GM12878 (cell line): ENCODE results near the gene SIM1.

Source experiments
- BCL11A ChIP-seq: IDR thresholded peaks from 2 replicates; pipeline ENCODE4 v1.6.1; 2011; ENCODE audit warnings: low read depth, low read length
- CREB1 ChIP-seq: IDR thresholded peaks from 2 replicates; pipeline ENCODE4 v1.6.1; 2012; ENCODE audit warnings: low read depth, mild to moderate bottlenecking, inconsistent platforms
- EZH2 ChIP-seq: IDR thresholded peaks from 2 replicates; pipeline ENCODE4 v1.6.1; 2012; ENCODE audit warnings: low read depth, mild to moderate bottlenecking, control low read depth, inconsistent platforms, low read length, borderline replicate concordance; ENCODE audit not compliant: control insufficient read depth
- FOXK2 ChIP-seq: fragments of 450-650 bp; IDR thresholded peaks from 2 replicates; pipeline ENCODE4 v1.6.1; 2017; ENCODE audit warnings: mild to moderate bottlenecking, moderate library complexity
- GABPA ChIP-seq: IDR thresholded peaks from 2 replicates; pipeline ENCODE4 v1.6.1; 2014; ENCODE audit warnings: antibody characterized with exemption, low read depth, mild to moderate bottlenecking, inconsistent platforms
- POLR2A ChIP-seq: IDR thresholded peaks from 2 replicates; pipeline ENCODE4 v1.6.1; 2011; ENCODE audit warnings: low read depth, mild to moderate bottlenecking, low read length
- RFX5 ChIP-seq: IDR thresholded peaks from 2 replicates; pipeline ENCODE4 v1.6.1; 2011; ENCODE audit warnings: low read depth, low read length, improper control_type of control experiment
- TAF1 ChIP-seq: IDR thresholded peaks from 2 replicates; pipeline ENCODE4 v1.6.1; 2011; ENCODE audit warnings: mild to moderate bottlenecking, low read depth, low read length, borderline replicate concordance
- TARDBP ChIP-seq: IDR thresholded peaks from 2 replicates; pipeline ENCODE4 v1.6.1; 2016; ENCODE audit warnings: borderline replicate concordance
- YY1 ChIP-seq: IDR thresholded peaks from 2 replicates; pipeline ENCODE4 v1.6.1; 2011; ENCODE audit warnings: low read depth, mild to moderate bottlenecking, low read length
- TF ChIP-seq, protein P1 (sequence below), 3 experiments: IDR thresholded peaks in 2 of 3; conservative IDR thresholded peaks in 1 of 3; 2 replicates each; pipeline ENCODE4 v1.5.1; 2011; ENCODE audit warnings: low read depth in 3 of 3, low read length in 3 of 3, mild to moderate bottlenecking in 3 of 3, control low read depth in 2 of 3, moderate library complexity in 2 of 3, inconsistent platforms in 1 of 3, mixed read lengths in 1 of 3; ENCODE audit not compliant: control insufficient read depth in 2 of 3, insufficient read depth in 1 of 3; ENCODE audit errors: extremely low read depth in 1 of 3
- TF ChIP-seq, protein P2 (sequence below): IDR thresholded peaks from 2 replicates; pipeline ENCODE4 v1.6.1; 2012; ENCODE audit warnings: mild to moderate bottlenecking, low read depth, low read length

DNA sequence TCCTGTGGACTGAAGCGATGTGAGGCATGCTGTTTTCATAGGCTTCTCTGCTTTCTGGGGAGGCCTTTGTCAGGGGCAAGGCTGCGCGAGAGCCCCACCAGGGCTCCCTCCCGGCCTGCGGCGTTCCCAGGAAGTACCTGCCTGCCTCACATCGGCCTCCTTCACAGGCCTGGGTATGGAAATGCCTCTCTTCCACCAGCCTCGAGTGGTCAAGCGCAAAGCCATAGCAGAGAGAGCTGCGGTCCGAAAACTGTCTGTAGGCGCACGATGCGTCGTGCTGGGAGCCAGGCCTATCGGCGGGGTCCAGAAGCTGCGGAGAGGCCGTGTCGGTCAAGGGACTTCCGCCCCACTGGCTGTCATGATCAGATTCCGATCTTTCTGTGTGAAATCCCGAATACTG lies 71.2 kb downstream of the SIM1 start:
- no peak for TF ChIP-seq TARDBP
- no peak for TF ChIP-seq TAF1
- TF ChIP-seq EZH2: no peak
- TF ChIP-seq YY1: no peak
- no peak for TF ChIP-seq RFX5
- no peak for TF ChIP-seq CREB1
- TF ChIP-seq POLR2A: no peak
- no peak for TF ChIP-seq BCL11A
- TF ChIP-seq GABPA: no peak
- TF ChIP-seq FOXK2: no peak
- TF ChIP-seq, protein P1, sequence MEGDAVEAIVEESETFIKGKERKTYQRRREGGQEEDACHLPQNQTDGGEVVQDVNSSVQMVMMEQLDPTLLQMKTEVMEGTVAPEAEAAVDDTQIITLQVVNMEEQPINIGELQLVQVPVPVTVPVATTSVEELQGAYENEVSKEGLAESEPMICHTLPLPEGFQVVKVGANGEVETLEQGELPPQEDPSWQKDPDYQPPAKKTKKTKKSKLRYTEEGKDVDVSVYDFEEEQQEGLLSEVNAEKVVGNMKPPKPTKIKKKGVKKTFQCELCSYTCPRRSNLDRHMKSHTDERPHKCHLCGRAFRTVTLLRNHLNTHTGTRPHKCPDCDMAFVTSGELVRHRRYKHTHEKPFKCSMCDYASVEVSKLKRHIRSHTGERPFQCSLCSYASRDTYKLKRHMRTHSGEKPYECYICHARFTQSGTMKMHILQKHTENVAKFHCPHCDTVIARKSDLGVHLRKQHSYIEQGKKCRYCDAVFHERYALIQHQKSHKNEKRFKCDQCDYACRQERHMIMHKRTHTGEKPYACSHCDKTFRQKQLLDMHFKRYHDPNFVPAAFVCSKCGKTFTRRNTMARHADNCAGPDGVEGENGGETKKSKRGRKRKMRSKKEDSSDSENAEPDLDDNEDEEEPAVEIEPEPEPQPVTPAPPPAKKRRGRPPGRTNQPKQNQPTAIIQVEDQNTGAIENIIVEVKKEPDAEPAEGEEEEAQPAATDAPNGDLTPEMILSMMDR (IDR thresholded peaks at IDR 0.05 in 2 of 3, conservative IDR thresholded peaks at IDR 0.05 in 1 of 3; ENCODE audit: control insufficient read depth in 2 of 3, extremely low read depth in 1 of 3, insufficient read depth in 1 of 3, low read depth in 3 of 3, low read length in 3 of 3): no peak
- TF ChIP-seq, protein P2, sequence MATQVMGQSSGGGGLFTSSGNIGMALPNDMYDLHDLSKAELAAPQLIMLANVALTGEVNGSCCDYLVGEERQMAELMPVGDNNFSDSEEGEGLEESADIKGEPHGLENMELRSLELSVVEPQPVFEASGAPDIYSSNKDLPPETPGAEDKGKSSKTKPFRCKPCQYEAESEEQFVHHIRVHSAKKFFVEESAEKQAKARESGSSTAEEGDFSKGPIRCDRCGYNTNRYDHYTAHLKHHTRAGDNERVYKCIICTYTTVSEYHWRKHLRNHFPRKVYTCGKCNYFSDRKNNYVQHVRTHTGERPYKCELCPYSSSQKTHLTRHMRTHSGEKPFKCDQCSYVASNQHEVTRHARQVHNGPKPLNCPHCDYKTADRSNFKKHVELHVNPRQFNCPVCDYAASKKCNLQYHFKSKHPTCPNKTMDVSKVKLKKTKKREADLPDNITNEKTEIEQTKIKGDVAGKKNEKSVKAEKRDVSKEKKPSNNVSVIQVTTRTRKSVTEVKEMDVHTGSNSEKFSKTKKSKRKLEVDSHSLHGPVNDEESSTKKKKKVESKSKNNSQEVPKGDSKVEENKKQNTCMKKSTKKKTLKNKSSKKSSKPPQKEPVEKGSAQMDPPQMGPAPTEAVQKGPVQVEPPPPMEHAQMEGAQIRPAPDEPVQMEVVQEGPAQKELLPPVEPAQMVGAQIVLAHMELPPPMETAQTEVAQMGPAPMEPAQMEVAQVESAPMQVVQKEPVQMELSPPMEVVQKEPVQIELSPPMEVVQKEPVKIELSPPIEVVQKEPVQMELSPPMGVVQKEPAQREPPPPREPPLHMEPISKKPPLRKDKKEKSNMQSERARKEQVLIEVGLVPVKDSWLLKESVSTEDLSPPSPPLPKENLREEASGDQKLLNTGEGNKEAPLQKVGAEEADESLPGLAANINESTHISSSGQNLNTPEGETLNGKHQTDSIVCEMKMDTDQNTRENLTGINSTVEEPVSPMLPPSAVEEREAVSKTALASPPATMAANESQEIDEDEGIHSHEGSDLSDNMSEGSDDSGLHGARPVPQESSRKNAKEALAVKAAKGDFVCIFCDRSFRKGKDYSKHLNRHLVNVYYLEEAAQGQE: no peak
